ENCODE measurements around the gene DUSP8.

DUSP8 gene

GRCh38 chr11:1531449-1532013 is 40.5 kb downstream of the DUSP8 start:
- DNase-seq = no peak

- no peak for DNase-seq
Observed at GRCh38 chr11:1530686-1531448, 41.2 kb downstream of the DUSP8 start.

GRCh38 chr11:1529774-1530173 is 42.3 kb downstream of the DUSP8 start:
- no peak for DNase-seq

- DNase-seq = no peak
Observed at GRCh38 chr11:1529286-1529685, 42.8 kb downstream of the DUSP8 start.

GRCh38 chr11:1528710-1529109 is 43.4 kb downstream of the DUSP8 start:
- no peak for DNase-seq

- no peak for DNase-seq
Observed at GRCh38 chr11:1526785-1527184, 45.3 kb downstream of the DUSP8 start.

- DNase-seq = no peak
Observed at GRCh38 chr11:1523779-1524178, 48.3 kb downstream of the DUSP8 start.

- no peak for DNase-seq
Observed at GRCh38 chr11:1523077-1523476, 49.0 kb downstream of the DUSP8 start.

- no peak for DNase-seq
Observed at GRCh38 chr11:1522081-1522424, 50.0 kb downstream of the DUSP8 start.

- DNase-seq = peak; percentile 52
Observed at GRCh38 chr11:1521382-1522080, 50.5 kb downstream of the DUSP8 start.

GRCh38 chr11:1520663-1521267 is 51.3 kb downstream of the DUSP8 start:
- no peak for DNase-seq

- no peak for DNase-seq
Observed at GRCh38 chr11:1520209-1520662, 51.8 kb downstream of the DUSP8 start.

- no peak for DNase-seq
Observed at GRCh38 chr11:1519028-1520010, 52.8 kb downstream of the DUSP8 start.

GRCh38 chr11:1518301-1518700 is 53.8 kb downstream of the DUSP8 start:
- DNase-seq = no peak

- no peak for DNase-seq
Observed at GRCh38 chr11:1517117-1518005, 54.7 kb downstream of the DUSP8 start.

- DNase-seq = no peak
Observed at GRCh38 chr11:1516273-1517067, 55.6 kb downstream of the DUSP8 start.

- DNase-seq = peak; percentile 54
Observed at GRCh38 chr11:1515082-1516060, 56.7 kb downstream of the DUSP8 start.

- DNase-seq = no peak
Observed at GRCh38 chr11:1514336-1515061, 57.6 kb downstream of the DUSP8 start.
